Eye (tissue), 1 donor: ENCODE measurements around the gene ZYG11B.
"Not testable (repeated sequence)": the region's sequence is repeated elsewhere in the genome, so short reads cannot be mapped to it uniquely, and the experiment has no call there.

Experiments used
- DNase-seq: peaks from one replicate; pipeline ENCODE4 v3.0.0-alpha.2; 2015

Gene ZYG11B

GRCh38 chr1:52759908-52760307, 33.7 kb downstream of the ZYG11B start:
- no peak for DNase-seq

- DNase-seq, result no peak
Observed at GRCh38 chr1:52767596-52768280, 41.5 kb downstream of the ZYG11B start.

- DNase-seq, result no peak
Observed at GRCh38 chr1:52769346-52770033, 43.2 kb downstream of the ZYG11B start.

GRCh38 chr1:52771384-52771783, 45.1 kb downstream of the ZYG11B start:
- DNase-seq, result no peak

GRCh38 chr1:52786148-52786547, 59.9 kb downstream of the ZYG11B start:
- DNase-seq, result no peak

GRCh38 chr1:52790429-52790828, 64.2 kb downstream of the ZYG11B start:
- not testable (repeated sequence) for DNase-seq

GRCh38 chr1:52792036-52792435, 65.8 kb downstream of the ZYG11B start:
- no peak for DNase-seq

- not testable (repeated sequence) for DNase-seq
Observed at GRCh38 chr1:52793717-52794116, 67.5 kb downstream of the ZYG11B start.

GRCh38 chr1:52795464-52795863, 69.2 kb downstream of the ZYG11B start:
- DNase-seq, result no peak

- no peak for DNase-seq
Observed at GRCh38 chr1:52798331-52798730, 72.1 kb downstream of the ZYG11B start.

GRCh38 chr1:52801011-52801410, 74.8 kb downstream of the ZYG11B start:
- DNase-seq, result no peak

- DNase-seq, result not testable (repeated sequence)
Observed at GRCh38 chr1:52804083-52804482, 77.8 kb downstream of the ZYG11B start.

- DNase-seq, result no peak
Observed at GRCh38 chr1:52814465-52814864, 88.2 kb downstream of the ZYG11B start.

- not testable (repeated sequence) for DNase-seq
Observed at GRCh38 chr1:52820830-52821229, 94.6 kb downstream of the ZYG11B start.

- DNase-seq, result no peak
Observed at GRCh38 chr1:52825868-52826267, 99.6 kb downstream of the ZYG11B start.

- no peak for DNase-seq
Observed at GRCh38 chr1:52834798-52835197, 108.5 kb downstream of the ZYG11B start.

GRCh38 chr1:52836035-52836434, 109.8 kb downstream of the ZYG11B start:
- DNase-seq, result no peak

- DNase-seq, result not testable (repeated sequence)
Observed at GRCh38 chr1:52839175-52839574, 112.9 kb downstream of the ZYG11B start.

GRCh38 chr1:52842643-52843310, 116.5 kb downstream of the ZYG11B start, which contains the start of gene ZYG11A:
ZYG11A (plus strand) TSS chr1:52842760; CDS start chr1:52842884, 124 bp downstream.
- DNase-seq, result peak; percentile 84

GRCh38 chr1:52845119-52845518, 118.9 kb downstream of the ZYG11B start:
- DNase-seq, result not testable (repeated sequence)

GRCh38 chr1:52848423-52848822, 122.2 kb downstream of the ZYG11B start:
- no peak for DNase-seq

- DNase-seq, result no peak
Observed at GRCh38 chr1:52850951-52851350, 124.7 kb downstream of the ZYG11B start.

- DNase-seq, result no peak
Observed at GRCh38 chr1:52852854-52853253, 126.6 kb downstream of the ZYG11B start.

- DNase-seq, result no peak
Observed at GRCh38 chr1:52855584-52855983, 129.3 kb downstream of the ZYG11B start.
